Activated CD4-positive, alpha-beta memory T cell treated with anti-CD3 and anti-CD28 coated beads, Interleukin-2, amount 10 ng/mL, durations not matched to agents 7 days and 5 days (primary cell): ENCODE results near the gene GON4L. TPM values are rescaled to one million over a fixed set of nuclear protein-coding genes. Genes with fewer than 3 reads are reported as not detected.
"Not testable (repeated sequence)": the region's sequence is repeated elsewhere in the genome, so short reads cannot be mapped to it uniquely, and the experiment has no call there.

Experiments
- CTCF ChIA-PET: fragments of 350-600 bp; sonication (Branson Sonifier 250); formaldehyde crosslinking; loops from one replicate; lab custom pipeline; 2021; ENCODE audit warnings: antibody characterized with exemption, inconsistent platforms; lab: Charles Lee
- POLR2A ChIA-PET: fragments of 350-600 bp; sonication (Branson Sonifier 250); formaldehyde crosslinking; loops from one replicate; lab custom pipeline; 2021; ENCODE audit warnings: antibody characterized with exemption; lab: Charles Lee
- DNase-seq: peaks from one replicate; pipeline ENCODE4 v3.0.0-alpha.2; 2020
- H3K27ac Mint-ChIP-seq: one replicate; pipeline ENCODE4 v1.8.0; 2021; ENCODE audit warnings: mild to moderate bottlenecking, mixed read lengths
- H3K27me3 Mint-ChIP-seq: one replicate; pipeline ENCODE4 v1.8.0; 2021; ENCODE audit warnings: mixed read lengths
- H3K36me3 Mint-ChIP-seq: one replicate; pipeline ENCODE4 v1.8.0; 2021; ENCODE audit warnings: low read depth, mixed read lengths
- H3K4me1 Mint-ChIP-seq: one replicate; pipeline ENCODE4 v1.8.0; 2021; ENCODE audit warnings: mixed read lengths
- H3K4me3 Mint-ChIP-seq: one replicate; pipeline ENCODE4 v1.8.0; 2021; ENCODE audit warnings: mild to moderate bottlenecking, mixed read lengths
- H3K9me3 Mint-ChIP-seq: one replicate; pipeline ENCODE4 v1.8.0; 2021; ENCODE audit warnings: mixed read lengths
- total RNA-seq, 2 experiments: library from RNA; stranded (reverse); gene quantifications; one replicate each; pipeline ENCODE4 v1.2.3, GENCODE V29; 2021

The GON4L gene, protein sequence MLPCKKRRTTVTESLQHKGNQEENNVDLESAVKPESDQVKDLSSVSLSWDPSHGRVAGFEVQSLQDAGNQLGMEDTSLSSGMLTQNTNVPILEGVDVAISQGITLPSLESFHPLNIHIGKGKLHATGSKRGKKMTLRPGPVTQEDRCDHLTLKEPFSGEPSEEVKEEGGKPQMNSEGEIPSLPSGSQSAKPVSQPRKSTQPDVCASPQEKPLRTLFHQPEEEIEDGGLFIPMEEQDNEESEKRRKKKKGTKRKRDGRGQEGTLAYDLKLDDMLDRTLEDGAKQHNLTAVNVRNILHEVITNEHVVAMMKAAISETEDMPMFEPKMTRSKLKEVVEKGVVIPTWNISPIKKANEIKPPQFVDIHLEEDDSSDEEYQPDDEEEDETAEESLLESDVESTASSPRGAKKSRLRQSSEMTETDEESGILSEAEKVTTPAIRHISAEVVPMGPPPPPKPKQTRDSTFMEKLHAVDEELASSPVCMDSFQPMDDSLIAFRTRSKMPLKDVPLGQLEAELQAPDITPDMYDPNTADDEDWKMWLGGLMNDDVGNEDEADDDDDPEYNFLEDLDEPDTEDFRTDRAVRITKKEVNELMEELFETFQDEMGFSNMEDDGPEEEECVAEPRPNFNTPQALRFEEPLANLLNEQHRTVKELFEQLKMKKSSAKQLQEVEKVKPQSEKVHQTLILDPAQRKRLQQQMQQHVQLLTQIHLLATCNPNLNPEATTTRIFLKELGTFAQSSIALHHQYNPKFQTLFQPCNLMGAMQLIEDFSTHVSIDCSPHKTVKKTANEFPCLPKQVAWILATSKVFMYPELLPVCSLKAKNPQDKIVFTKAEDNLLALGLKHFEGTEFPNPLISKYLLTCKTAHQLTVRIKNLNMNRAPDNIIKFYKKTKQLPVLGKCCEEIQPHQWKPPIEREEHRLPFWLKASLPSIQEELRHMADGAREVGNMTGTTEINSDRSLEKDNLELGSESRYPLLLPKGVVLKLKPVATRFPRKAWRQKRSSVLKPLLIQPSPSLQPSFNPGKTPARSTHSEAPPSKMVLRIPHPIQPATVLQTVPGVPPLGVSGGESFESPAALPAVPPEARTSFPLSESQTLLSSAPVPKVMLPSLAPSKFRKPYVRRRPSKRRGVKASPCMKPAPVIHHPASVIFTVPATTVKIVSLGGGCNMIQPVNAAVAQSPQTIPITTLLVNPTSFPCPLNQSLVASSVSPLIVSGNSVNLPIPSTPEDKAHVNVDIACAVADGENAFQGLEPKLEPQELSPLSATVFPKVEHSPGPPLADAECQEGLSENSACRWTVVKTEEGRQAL (N-terminal part only)
- total RNA-seq: 10 to 100 TPM; 76.4 to 76.6 TPM

DNA sequence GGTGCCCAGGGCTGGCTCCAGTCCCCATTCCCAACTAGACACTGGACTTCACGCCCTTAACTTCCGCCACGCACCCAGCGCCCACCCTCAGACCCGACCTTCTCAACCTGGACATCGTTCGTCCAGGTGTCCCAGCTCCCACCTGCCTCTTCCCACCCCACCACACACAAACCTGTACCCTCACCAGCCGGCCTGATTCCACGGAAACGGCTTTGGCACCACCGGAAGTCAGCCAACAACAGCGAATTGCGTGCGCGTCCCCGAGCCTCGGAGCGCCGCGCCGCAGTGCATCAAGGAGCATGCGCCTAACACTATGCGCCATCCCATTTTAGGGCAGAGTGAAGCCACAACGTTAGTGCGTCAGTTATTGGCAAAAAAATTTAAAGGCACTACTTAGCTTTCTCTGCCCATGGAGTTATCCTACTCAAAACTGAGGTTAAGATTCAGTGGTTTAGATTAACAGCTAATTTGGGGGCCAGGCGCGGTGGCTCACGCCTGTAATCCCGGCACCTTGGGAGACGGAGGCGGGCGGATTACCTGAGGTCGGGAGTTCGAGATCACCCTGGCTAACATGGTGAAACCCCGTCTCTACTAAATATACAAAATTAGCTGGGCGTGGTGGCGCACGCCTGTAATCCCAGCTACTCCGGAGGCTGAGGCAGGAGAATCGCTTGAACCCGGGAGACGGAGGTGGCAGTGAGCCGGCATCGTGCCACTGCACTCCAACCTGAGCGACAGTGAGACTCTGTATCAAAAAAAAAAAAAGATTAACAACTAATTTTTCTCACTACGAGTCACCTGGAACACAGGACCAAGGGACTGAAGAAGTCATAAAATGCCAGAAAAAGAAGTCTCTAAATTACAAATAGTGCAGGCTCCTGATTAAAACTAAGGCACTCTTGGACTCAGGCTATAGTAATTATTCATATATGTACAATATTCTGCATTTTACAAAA is at the start of gene GON4L:
Gene GON4L (minus strand): TSS at position 240 of the 956 bp plus-strand sequence. CDS start 3,434 bp downstream, outside the sequence.
- POLR2A ChIA-PET: interaction anchor here (0.8 to 1.8 kb wide), 7 partner anchors 9 to 1230 kb away, joined by 3 to 20 read pairs (median 5); partner anchors contain the start of genes KHDC4 and SLC25A44
- Mint-ChIP-seq H3K27ac (peak within 1 kb of the TSS; percentile 96), H3K4me3 (peak within 1 kb of the TSS; percentile 99), H3K9me3 (no peaks in the 10 kb centered on the region), H3K36me3 (peaks cover 32% of the 10 kb centered on the region), H3K4me1 (peaks cover 75% of the 10 kb centered on the region), H3K27me3 (no peaks in the 10 kb centered on the region)
- CTCF ChIA-PET: interaction anchor here (0.6 to 1.2 kb wide), 3 partner anchors 9 to 151 kb away, joined by 4 read pairs; no protein-coding TSS in a partner anchor
- DNase-seq: peak; percentile 92

DNA sequence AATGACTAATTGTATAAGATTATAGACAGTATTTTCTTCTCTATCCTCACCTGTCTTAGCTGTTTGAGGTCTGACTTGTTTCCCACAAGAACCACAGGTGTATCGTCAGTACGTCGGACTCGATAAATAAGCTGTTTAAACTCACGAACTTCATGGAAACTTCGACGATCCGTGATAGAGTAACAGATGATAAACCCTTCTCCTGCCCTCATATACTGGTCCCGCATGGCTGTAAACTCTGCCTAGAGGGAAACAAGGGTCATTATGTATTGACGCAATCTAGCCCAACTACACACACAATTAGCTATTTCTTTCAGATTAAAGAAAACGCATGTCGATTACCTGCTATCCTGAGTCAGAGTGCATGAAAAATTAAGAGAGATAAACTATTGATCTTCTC is 47.2 kb upstream of the GON4L start:
- peaks cover 59% of the 10 kb centered on the region for H3K36me3 Mint-ChIP-seq
- ChIA-PET CTCF (interaction anchor here (0.6 to 1.4 kb wide), 5 partner anchors 18 to 162 kb away, joined by 3 to 4 read pairs (median 3); no protein-coding TSS in a partner anchor), POLR2A (interaction anchor here (1.5 to 2.1 kb wide), 4 partner anchors 9 to 29 kb away, joined by 4 to 13 read pairs (median 6); no protein-coding TSS in a partner anchor)

DNA sequence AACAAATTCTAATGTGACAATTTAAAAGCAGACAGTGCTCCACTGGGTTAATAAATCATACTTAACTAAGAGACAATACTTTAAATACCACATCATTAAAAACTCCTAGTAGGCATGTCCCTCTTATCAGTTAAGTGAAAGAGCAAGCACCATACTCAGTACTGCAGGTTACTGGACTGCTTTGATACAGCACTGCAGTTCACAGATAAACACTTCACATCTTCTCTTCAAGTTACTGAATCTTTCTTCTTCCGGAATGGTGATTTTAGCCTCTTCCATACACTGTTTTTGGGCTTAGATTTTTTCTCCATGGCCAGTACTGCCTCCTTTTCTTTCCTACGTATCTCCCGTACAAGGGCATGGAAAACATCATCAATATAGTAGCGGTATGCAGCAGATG is 43.1 kb upstream of the GON4L start:
- POLR2A ChIA-PET: no interaction called here

More for the DNA sequence above, 47.2 kb upstream of the GON4L start:
- H3K4me3 Mint-ChIP-seq: no peak overlapping the region
- no peak for DNase-seq
- no peaks in the 10 kb centered on the region for H3K9me3 Mint-ChIP-seq
- H3K27ac Mint-ChIP-seq: no peak overlapping the region
- H3K27me3 Mint-ChIP-seq: no peaks in the 10 kb centered on the region
- H3K4me1 Mint-ChIP-seq: peaks cover 10% of the 10 kb centered on the region

DNA sequence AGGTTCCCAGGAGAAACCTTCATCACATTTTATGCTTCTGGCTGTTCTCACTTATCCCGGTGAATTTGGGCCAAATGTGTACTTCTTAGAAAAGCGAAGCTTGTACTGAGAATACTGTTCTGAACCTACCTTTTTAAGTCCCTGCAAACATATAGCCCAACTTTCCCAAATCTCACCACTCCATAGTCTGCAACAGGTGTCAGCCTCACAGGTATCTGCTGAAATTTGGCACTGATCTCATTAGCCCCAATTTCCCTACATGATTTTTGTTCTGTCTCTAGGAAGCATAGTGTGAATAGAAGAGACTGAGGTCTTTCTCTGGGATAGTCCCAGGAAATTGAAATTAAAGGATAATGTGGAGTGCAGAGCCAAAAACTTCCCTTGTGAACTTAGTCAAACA is 42.7 kb upstream of the GON4L start:
- DNase-seq: no peak
- no peaks in the 10 kb centered on the region for H3K9me3 Mint-ChIP-seq
- peaks cover 4% of the 10 kb centered on the region for H3K4me1 Mint-ChIP-seq
- peaks cover 62% of the 10 kb centered on the region for H3K36me3 Mint-ChIP-seq
- H3K27me3 Mint-ChIP-seq: no peaks in the 10 kb centered on the region
- no peak overlapping the region for H3K4me3 Mint-ChIP-seq
- H3K27ac Mint-ChIP-seq: peak overlapping the region; percentile 15
- CTCF ChIA-PET: interaction anchor here (1.0 kb wide), 1 partner anchor 90 kb away, joined by 3 read pairs; no protein-coding TSS in a partner anchor
- POLR2A ChIA-PET: interaction anchor here (1.1 to 1.9 kb wide), 2 partner anchors 17 to 40 kb away, joined by 3 to 6 read pairs; partner anchors contain the start of gene SYT11

More for the DNA sequence above, 43.1 kb upstream of the GON4L start:
- peaks cover 4% of the 10 kb centered on the region for H3K4me1 Mint-ChIP-seq
- H3K4me3 Mint-ChIP-seq: no peak overlapping the region
- H3K36me3 Mint-ChIP-seq: peaks cover 64% of the 10 kb centered on the region
- H3K27me3 Mint-ChIP-seq: no peaks in the 10 kb centered on the region
- no peaks in the 10 kb centered on the region for H3K9me3 Mint-ChIP-seq
- H3K27ac Mint-ChIP-seq: no peak overlapping the region
- no peak for DNase-seq
- CTCF ChIA-PET: no interaction called here

DNA sequence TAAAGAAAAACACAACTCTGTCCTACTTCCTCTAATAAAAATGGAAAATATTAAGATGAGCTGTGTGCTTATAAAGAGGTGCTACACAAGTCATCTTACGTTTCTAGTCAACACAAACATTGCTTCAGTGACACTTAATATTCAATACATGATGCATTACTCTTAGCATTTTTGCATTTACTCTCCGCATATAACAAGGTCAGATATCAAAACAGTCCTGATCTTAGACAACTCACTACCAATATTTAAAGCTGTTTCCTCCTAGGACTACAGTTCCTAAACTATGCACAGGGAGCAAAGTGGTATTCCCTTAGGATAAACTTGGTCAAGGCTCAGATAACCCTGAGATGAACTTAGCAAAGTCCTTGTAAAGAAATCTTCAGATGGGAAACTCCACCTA is 41.9 kb upstream of the GON4L start:
- Mint-ChIP-seq H3K36me3 (peaks cover 54% of the 10 kb centered on the region), H3K9me3 (no peaks in the 10 kb centered on the region), H3K27ac (no peak overlapping the region), H3K4me1 (peaks cover 6% of the 10 kb centered on the region), H3K27me3 (no peaks in the 10 kb centered on the region), H3K4me3 (no peak overlapping the region)
- CTCF ChIA-PET: interaction anchor here (1.0 to 1.7 kb wide), 2 partner anchors 17 to 91 kb away, joined by 3 read pairs; no protein-coding TSS in a partner anchor
- no peak for DNase-seq
- POLR2A ChIA-PET: interaction anchor here (1.1 to 1.9 kb wide), 2 partner anchors 16 to 39 kb away, joined by 3 to 6 read pairs; partner anchors contain the start of gene SYT11

DNA sequence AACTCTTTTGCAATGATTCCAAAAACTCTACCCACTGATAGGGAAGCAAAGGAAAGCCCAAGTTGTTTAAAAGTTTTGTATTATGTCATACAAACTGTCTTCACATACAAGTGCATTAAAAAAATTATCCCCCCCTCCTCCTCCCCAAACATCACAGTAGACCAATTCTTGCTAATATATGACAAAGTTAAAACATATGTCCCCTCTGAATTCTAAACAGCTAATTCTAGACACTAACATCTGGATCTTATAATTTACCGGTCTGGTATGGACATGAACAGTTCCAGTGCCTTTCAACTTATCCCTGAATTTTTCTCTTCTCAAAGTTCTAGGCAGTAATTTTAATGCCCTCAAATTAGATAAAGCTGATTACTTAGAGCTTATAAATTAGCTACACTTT is 40.7 kb upstream of the GON4L start:
- no peak overlapping the region for H3K4me3 Mint-ChIP-seq
- DNase-seq: no peak
- H3K27ac Mint-ChIP-seq: no peak overlapping the region
- H3K9me3 Mint-ChIP-seq: no peaks in the 10 kb centered on the region
- ChIA-PET CTCF (interaction anchor here (1.7 kb wide), 1 partner anchor 18 kb away, joined by 3 read pairs; no protein-coding TSS in a partner anchor), POLR2A (interaction anchor here (1.9 kb wide), 1 partner anchor 38 kb away, joined by 6 read pairs; the partner anchor contains the start of gene SYT11)
- no peaks in the 10 kb centered on the region for H3K27me3 Mint-ChIP-seq
- peaks cover 18% of the 10 kb centered on the region for H3K4me1 Mint-ChIP-seq
- peaks cover 49% of the 10 kb centered on the region for H3K36me3 Mint-ChIP-seq

DNA sequence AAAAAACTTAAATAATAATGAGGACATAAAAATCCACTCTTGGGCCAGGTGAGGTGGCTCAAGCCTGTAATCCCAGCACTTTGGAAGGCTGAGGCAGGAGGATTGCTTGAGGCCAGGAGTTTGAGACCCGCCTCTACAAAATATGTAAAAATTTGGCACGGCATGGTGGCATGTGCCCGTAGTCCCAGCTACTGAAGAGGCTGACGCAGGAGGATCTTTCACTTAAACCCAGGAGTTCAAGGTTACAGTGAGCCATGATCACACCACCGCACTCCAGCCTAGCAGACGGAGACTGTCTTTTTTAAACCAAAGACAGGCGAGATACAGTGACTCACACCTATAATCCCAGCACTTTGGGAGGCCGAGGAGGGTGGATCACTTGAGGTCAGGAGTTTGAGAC is 39.5 kb upstream of the GON4L start:
- H3K4me1 Mint-ChIP-seq: peaks cover 21% of the 10 kb centered on the region
- peaks cover 44% of the 10 kb centered on the region for H3K36me3 Mint-ChIP-seq
- DNase-seq, H3K27ac Mint-ChIP-seq, H3K4me3 Mint-ChIP-seq, CTCF ChIA-PET, H3K27me3 Mint-ChIP-seq, H3K9me3 Mint-ChIP-seq: not testable (repeated sequence)
- POLR2A ChIA-PET: interaction anchor here (2.2 kb wide), 1 partner anchor 7 kb away, joined by 6 read pairs; no protein-coding TSS in a partner anchor

DNA sequence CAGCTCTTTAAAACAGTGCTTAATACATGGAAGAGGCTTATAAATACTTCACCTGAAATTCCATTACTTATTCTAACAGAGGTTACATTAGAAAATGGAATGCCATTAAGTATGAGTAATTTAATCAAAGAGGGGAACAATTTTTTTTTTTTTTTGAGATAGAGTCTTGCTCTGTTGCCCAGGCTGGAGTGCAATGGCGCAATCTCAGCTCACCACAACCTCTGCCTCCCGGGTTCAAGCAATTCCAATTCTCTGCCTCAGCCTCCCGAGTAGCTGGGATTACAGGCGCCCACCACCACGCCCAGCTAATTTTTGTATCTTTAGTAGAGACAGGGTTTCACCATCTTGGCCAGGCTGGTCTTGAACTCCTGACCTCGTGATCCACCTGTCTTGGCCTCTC is 38.6 kb upstream of the GON4L start:
- H3K27ac Mint-ChIP-seq, H3K4me3 Mint-ChIP-seq, H3K9me3 Mint-ChIP-seq, H3K27me3 Mint-ChIP-seq, DNase-seq: not testable (repeated sequence)
- Mint-ChIP-seq H3K36me3 (peaks cover 39% of the 10 kb centered on the region), H3K4me1 (peaks cover 21% of the 10 kb centered on the region)
- ChIA-PET POLR2A (interaction anchor here (1.0 to 2.2 kb wide), 2 partner anchors 8 to 34 kb away, joined by 6 to 8 read pairs; no protein-coding TSS in a partner anchor), CTCF (interaction anchor here (0.6 to 1.7 kb wide), 3 partner anchors 15 to 94 kb away, joined by 3 to 5 read pairs (median 3); no protein-coding TSS in a partner anchor)

DNA sequence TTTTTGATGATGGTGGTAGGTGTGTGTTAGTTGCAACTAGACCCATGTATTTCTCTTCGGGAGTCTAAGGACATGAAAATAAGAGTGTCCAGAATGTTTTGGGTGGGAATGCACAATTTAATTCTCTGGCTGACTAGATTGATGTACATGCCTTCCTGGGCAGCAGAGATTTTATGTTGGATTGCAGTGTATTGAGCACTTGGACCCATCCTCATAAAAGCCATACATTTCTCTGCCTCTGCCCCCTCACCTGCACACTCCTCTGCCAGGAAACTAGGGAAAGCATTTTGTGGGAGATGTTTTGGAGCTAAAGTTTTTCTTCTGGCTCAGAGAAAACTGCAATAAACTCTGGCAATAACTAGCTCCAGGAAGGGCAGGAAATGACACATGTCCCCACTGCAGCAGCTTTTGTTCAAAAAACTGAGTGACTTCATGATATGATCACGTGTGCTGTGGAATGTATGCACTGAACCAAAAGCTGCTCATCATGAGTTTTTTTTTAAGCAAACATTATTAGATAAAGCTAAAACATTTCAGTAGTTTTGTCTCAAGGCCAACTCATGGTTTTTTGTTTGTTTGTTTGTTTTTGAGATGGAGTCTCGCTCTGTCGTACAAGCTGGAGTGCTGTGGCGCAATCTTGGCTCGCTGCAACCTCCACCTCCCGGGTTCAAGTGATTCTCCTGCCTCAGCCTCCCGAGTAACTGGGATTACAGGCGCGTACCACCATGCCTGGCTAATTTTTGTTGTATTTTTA is 36.6 kb upstream of the GON4L start:
- Mint-ChIP-seq H3K4me1 (peaks cover 19% of the 10 kb centered on the region), H3K9me3 (no peaks in the 10 kb centered on the region), H3K27me3 (no peaks in the 10 kb centered on the region), H3K4me3 (no peak overlapping the region), H3K27ac (peak overlapping the region; percentile 86), H3K36me3 (peaks cover 20% of the 10 kb centered on the region)
- DNase-seq: peak; percentile 40
- CTCF ChIA-PET: interaction anchor here (0.9 to 1.4 kb wide), 3 partner anchors 10 to 165 kb away, joined by 3 to 4 read pairs (median 3); partner anchors contain the start of gene GON4L
- POLR2A ChIA-PET: interaction anchor here (0.7 to 2.4 kb wide), 7 partner anchors 11 to 389 kb away, joined by 3 to 13 read pairs (median 5); partner anchors contain the start of genes KHDC4, SMG5 and SYT11

DNA sequence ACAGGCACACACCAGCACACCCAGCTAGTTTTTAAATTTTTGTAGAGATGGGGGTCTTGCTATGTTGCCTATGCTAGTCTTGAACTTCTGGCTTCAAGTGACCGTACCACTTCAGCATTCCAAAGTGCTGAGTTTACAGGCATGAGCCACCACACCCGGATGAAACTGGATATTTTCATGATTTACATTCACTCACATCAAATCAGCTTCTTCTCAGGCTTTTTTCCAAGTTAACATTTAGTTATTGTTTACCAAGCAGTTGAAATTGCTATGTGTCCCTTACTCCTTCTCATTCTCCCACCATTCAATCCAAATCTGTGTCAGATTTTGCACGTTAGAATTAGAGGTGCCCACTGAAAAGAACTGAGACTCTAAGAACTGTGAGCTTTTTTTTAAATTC is 35.8 kb upstream of the GON4L start:
- peak overlapping the region; percentile 86 for H3K27ac Mint-ChIP-seq
- CTCF ChIA-PET: interaction anchor here (0.9 to 1.4 kb wide), 2 partner anchors 36 to 164 kb away, joined by 3 to 4 read pairs; partner anchors contain the start of gene GON4L

More for the DNA sequence above, 35.8 kb upstream of the GON4L start:
- Mint-ChIP-seq H3K4me1 (peaks cover 18% of the 10 kb centered on the region), H3K9me3 (no peaks in the 10 kb centered on the region), H3K4me3 (no peak overlapping the region), H3K27me3 (no peaks in the 10 kb centered on the region), H3K36me3 (peaks cover 17% of the 10 kb centered on the region)
- no peak for DNase-seq
- POLR2A ChIA-PET: interaction anchor here (1.8 to 2.4 kb wide), 3 partner anchors 10 to 41 kb away, joined by 10 to 13 read pairs (median 11); partner anchors contain the start of gene KHDC4
